GM12874 (cell line): ENCODE data around the gene NEU4.

Experiments
- TF ChIP-seq, protein P1 (sequence below): IDR thresholded peaks from 2 replicates; pipeline ENCODE4 v1.5.1; 2011; ENCODE audit warnings: low read depth, mild to moderate bottlenecking, control low read depth, low read length, moderate library complexity; ENCODE audit not compliant: insufficient read depth

NEU4 gene

DNA sequence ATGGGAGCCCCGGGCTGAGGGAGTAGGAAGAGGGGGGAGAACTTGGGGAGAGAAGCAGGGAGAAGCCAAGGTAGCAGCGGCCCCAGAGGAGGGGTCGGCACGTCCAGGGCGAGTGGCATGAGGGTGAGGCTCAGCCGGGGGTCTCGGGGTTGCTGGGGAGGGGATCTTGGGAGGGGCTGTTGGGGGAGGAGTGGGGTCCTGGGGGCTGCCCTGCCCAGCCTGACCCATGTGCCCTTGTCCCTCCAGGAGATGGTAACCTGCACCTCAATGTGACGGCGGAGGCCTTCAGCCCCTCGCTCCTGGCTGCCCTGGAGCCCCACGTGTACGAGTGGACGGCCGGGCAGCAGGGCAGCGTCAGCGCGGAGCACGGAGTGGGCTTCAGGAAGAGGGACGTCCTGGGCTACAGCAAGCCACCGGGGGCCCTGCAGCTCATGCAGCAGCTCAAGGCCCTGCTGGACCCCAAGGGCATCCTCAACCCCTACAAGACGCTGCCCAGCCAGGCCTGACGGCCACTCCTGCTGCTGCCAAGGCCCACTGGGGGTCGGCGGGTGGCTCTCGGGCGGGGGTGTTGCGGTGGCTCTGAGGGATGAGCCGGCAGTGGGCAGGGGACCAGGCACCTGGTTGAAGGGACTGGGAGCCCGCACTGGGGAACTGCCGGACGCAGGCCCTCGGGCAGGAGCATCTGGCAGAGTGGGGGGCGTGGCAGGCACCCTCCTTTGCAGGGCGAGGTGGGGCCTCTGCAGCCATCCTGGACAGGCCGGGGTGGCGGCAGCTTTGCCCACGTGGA, 41.3 kb upstream of the NEU4 start:
- TF ChIP-seq, protein P1, sequence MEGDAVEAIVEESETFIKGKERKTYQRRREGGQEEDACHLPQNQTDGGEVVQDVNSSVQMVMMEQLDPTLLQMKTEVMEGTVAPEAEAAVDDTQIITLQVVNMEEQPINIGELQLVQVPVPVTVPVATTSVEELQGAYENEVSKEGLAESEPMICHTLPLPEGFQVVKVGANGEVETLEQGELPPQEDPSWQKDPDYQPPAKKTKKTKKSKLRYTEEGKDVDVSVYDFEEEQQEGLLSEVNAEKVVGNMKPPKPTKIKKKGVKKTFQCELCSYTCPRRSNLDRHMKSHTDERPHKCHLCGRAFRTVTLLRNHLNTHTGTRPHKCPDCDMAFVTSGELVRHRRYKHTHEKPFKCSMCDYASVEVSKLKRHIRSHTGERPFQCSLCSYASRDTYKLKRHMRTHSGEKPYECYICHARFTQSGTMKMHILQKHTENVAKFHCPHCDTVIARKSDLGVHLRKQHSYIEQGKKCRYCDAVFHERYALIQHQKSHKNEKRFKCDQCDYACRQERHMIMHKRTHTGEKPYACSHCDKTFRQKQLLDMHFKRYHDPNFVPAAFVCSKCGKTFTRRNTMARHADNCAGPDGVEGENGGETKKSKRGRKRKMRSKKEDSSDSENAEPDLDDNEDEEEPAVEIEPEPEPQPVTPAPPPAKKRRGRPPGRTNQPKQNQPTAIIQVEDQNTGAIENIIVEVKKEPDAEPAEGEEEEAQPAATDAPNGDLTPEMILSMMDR = no peak

DNA sequence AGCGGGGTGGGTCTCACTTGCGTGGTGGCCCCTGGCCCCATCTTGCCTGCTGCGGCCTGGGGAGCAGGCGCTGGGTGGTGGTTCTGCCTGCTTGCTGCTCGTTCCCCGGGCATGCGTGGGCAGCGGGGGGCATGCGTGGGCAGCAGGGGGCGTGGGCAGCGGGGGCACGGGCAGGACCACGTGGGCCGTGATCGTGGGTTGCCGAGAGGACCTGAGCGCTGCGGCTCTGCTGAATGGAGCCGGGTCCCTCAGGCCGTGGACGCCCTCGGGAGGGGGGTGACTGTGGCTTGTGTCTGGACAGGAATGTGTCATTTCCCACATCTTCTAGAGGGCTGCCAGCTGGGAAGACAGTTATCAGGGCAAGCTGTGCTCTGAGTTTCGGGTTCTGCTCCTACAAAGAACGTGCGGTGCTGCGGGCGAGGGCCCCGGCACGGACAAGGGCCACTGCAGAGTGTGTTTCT, 40.7 kb upstream of the NEU4 start:
- TF ChIP-seq, protein P1 = no peak

DNA sequence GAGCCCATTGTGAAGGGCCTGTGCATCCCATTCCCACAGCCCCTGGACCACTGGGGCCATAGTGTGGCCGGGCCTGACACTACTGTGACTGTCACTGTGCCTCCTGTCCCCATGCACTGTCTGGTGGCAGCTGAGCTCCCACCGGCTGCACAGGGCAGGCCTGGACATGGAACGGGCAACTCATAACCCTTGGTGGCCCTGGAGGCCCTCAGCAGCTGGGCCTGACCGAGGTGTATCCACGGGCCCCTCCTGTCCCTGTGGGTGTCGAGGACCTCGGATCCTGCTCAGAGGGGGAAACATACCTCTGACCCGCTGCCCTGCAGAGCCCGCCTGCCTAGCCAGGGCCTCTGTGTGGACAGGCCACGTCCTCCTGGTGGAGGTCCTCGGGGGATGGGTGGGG, 40.1 kb upstream of the NEU4 start:
- TF ChIP-seq, protein P1 = no peak

- TF ChIP-seq, protein P1 = no peak
These were observed 39.2 kb upstream of the NEU4 start for GRCh38 chr2:241769819-241770184.

GRCh38 chr2:241770185-241770935, 38.6 kb upstream of the NEU4 start:
- TF ChIP-seq, protein P1 = no peak

DNA sequence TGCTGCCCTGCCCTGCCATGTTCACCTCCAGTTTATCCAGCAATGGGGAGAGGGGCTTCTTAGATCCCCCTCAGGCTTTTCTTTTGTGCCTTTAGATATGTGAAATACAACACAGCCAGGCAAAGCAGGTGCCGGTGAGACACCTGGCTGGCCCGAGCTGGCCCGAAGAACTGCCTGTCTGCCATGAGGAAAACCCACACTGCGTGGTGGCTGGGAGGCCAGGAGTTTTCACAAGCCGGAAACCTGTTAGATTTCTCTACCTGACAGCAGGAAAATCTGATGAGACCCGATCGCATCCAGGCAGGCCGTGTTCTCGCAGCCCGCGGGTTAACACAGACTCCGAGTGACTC, 38.1 kb upstream of the NEU4 start:
- TF ChIP-seq, protein P1 = no peak

GRCh38 chr2:241771286-241772062, 37.5 kb upstream of the NEU4 start:
- TF ChIP-seq, protein P1 = no peak
